HEK293 (cell line): ENCODE results near the gene CANT1.

Experiments used
- CTCF ChIA-PET: fragments of 350-600 bp; formaldehyde crosslinking; extraction: SDS; loops from one replicate; lab custom pipeline; 2021; ENCODE audit warnings: antibody characterized with exemption; lab: Yijun Ruan, JAX
- POLR2A ChIA-PET: fragments of 300-600 bp; formaldehyde crosslinking; extraction: SDS; loops from one replicate; lab custom pipeline; 2020; ENCODE audit warnings: antibody characterized with exemption, inconsistent platforms; lab: Yijun Ruan, JAX
- H3K27ac ChIP-seq: fragments of 200-500 bp; sonication (Bioruptor generic); 2 replicates; pipeline ENCODE4 v1.5.1; 2014; ENCODE audit warnings: low read depth, low read length, control low read depth, inconsistent platforms; ENCODE audit errors: extremely low read depth
- H3K36me3 ChIP-seq, 2 experiments: fragments of 200-500 bp in 1 of 2; sonication (Bioruptor generic) in 1 of 2; 1 replicate in 1 of 2; 2 replicates in 1 of 2; pipeline ENCODE4 v1.5.1; 2014 to 2017; ENCODE audit warnings: inconsistent platforms in 2 of 2, low read length in 2 of 2; ENCODE audit not compliant: control insufficient read depth in 2 of 2, insufficient read depth in 1 of 2
- H3K4me1 ChIP-seq: fragments of 200-500 bp; sonication (Bioruptor generic); 2 replicates; pipeline ENCODE4 v1.5.1; 2014; ENCODE audit warnings: mild to moderate bottlenecking, low read length, inconsistent platforms; ENCODE audit not compliant: control insufficient read depth, insufficient read depth
- H3K4me3 ChIP-seq: 2 replicates; pipeline ENCODE4 v1.5.1; 2011; ENCODE audit warnings: low read depth, mild to moderate bottlenecking, control low read depth, low read length, moderate library complexity
- H3K9me3 ChIP-seq: fragments of 200-500 bp; sonication (Bioruptor generic); 2 replicates; pipeline ENCODE4 v1.5.1; 2014; ENCODE audit warnings: low read depth, low read length, inconsistent platforms; ENCODE audit not compliant: control insufficient read depth, insufficient read depth
- BCL11A ChIP-seq: fragments of 450-650 bp; formaldehyde crosslinking; IDR thresholded peaks from 2 replicates; pipeline ENCODE4 v1.5.1; 2016; ENCODE audit warnings: low read depth, missing biosample characterization, missing genetic modification characterization
- GFI1B ChIP-seq: fragments of 450-650 bp; formaldehyde crosslinking; IDR thresholded peaks from 2 replicates; pipeline ENCODE4 v1.5.1; 2016; ENCODE audit warnings: missing biosample characterization, missing genetic modification characterization
- GLI2 ChIP-seq: fragments of 450-650 bp; formaldehyde crosslinking; IDR thresholded peaks from 2 replicates; pipeline ENCODE4; 2017; ENCODE audit warnings: missing biosample characterization, missing genetic modification characterization, low read depth, borderline replicate concordance
- HOXD13 ChIP-seq: sonication (generic); formaldehyde crosslinking; IDR thresholded peaks from 2 replicates; pipeline ENCODE4 v1.8.0; 2022; ENCODE audit warnings: missing genetic modification reagents, borderline replicate concordance
- ZBTB1 ChIP-seq: fragments of 450-650 bp; formaldehyde crosslinking; IDR thresholded peaks from 2 replicates; pipeline ENCODE4 v1.5.1; 2016; ENCODE audit warnings: missing biosample characterization, missing genetic modification characterization
- ZBTB8A ChIP-seq: fragments of 450-650 bp; formaldehyde crosslinking; IDR thresholded peaks from 2 replicates; pipeline ENCODE4 v1.5.1; 2016; ENCODE audit warnings: missing biosample characterization, missing genetic modification characterization
- ZNF2 ChIP-seq: fragments of 450-650 bp; formaldehyde crosslinking; IDR thresholded peaks from 2 replicates; pipeline ENCODE4 v1.5.1; 2016; ENCODE audit warnings: missing biosample characterization, missing genetic modification characterization
- ZNF24 ChIP-seq: fragments of 450-650 bp; formaldehyde crosslinking; IDR thresholded peaks from 2 replicates; pipeline ENCODE4 v1.5.1; 2016; ENCODE audit warnings: missing biosample characterization, missing genetic modification characterization
- ZNF248 ChIP-seq: fragments of 450-650 bp; formaldehyde crosslinking; IDR thresholded peaks from 2 replicates; pipeline ENCODE4 v1.5.1; 2017; ENCODE audit warnings: missing biosample characterization, missing genetic modification characterization
- ZNF394 ChIP-seq: fragments of 450-650 bp; formaldehyde crosslinking; IDR thresholded peaks from 2 replicates; pipeline ENCODE4 v1.5.1; 2016; ENCODE audit warnings: missing biosample characterization, missing genetic modification characterization, mild to moderate bottlenecking, moderate library complexity, borderline replicate concordance
- ZNF530 ChIP-seq: fragments of 450-650 bp; formaldehyde crosslinking; IDR thresholded peaks from 2 replicates; pipeline ENCODE4 v1.5.1; 2016; ENCODE audit warnings: low read depth, missing biosample characterization, missing genetic modification characterization
- ZNF571 ChIP-seq: fragments of 450-650 bp; formaldehyde crosslinking; IDR thresholded peaks from 2 replicates; pipeline ENCODE4 v1.5.0; 2017; ENCODE audit warnings: missing biosample characterization, missing genetic modification characterization
- ZNF624 ChIP-seq: fragments of 450-650 bp; formaldehyde crosslinking; IDR thresholded peaks from 2 replicates; pipeline ENCODE4 v1.5.1; 2017; ENCODE audit warnings: missing biosample characterization, missing genetic modification characterization
- ZNF768 ChIP-seq: fragments of 450-650 bp; formaldehyde crosslinking; IDR thresholded peaks from 2 replicates; pipeline ENCODE4 v1.5.1; 2018; ENCODE audit warnings: missing biosample characterization, mild to moderate bottlenecking, missing genetic modification characterization
- ZNF843 ChIP-seq: fragments of 450-650 bp; formaldehyde crosslinking; IDR thresholded peaks from 2 replicates; pipeline ENCODE4 v1.5.1; 2016; ENCODE audit warnings: missing biosample characterization, missing genetic modification characterization
- ZSCAN16 ChIP-seq: fragments of 450-650 bp; formaldehyde crosslinking; IDR thresholded peaks from 2 replicates; pipeline ENCODE4 v1.5.1; 2016; ENCODE audit warnings: missing biosample characterization, missing genetic modification characterization
- ZSCAN30 ChIP-seq: fragments of 450-650 bp; IDR thresholded peaks from 2 replicates; pipeline ENCODE4 v1.5.1; 2018; ENCODE audit warnings: missing biosample characterization, mild to moderate bottlenecking, missing genetic modification characterization, moderate library complexity
- TF ChIP-seq, protein P1 (sequence below): fragments of 450-650 bp; formaldehyde crosslinking; IDR thresholded peaks from 2 replicates; pipeline ENCODE4 v1.5.1; 2017; ENCODE audit warnings: missing biosample characterization, missing genetic modification characterization
- TF ChIP-seq, protein P2 (sequence below): fragments of 450-650 bp; formaldehyde crosslinking; IDR thresholded peaks from 2 replicates; pipeline ENCODE4 v1.5.1; 2017; ENCODE audit warnings: missing biosample characterization, missing genetic modification characterization
- TF ChIP-seq, protein P3 (sequence below): fragments of 450-650 bp; formaldehyde crosslinking; IDR thresholded peaks from 2 replicates; pipeline ENCODE4 v1.5.1; 2016; ENCODE audit warnings: missing biosample characterization, missing genetic modification characterization
- TF ChIP-seq, protein P4 (sequence below): fragments of 450-650 bp; formaldehyde crosslinking; IDR thresholded peaks from 2 replicates; pipeline ENCODE4 v1.5.1; 2016; ENCODE audit warnings: missing biosample characterization, missing genetic modification characterization
- TF ChIP-seq, protein P5 (sequence below): fragments of 450-650 bp; formaldehyde crosslinking; IDR thresholded peaks from 2 replicates; pipeline ENCODE4 v1.5.1; 2017; ENCODE audit warnings: missing biosample characterization, missing genetic modification characterization

CANT1 gene

DNA sequence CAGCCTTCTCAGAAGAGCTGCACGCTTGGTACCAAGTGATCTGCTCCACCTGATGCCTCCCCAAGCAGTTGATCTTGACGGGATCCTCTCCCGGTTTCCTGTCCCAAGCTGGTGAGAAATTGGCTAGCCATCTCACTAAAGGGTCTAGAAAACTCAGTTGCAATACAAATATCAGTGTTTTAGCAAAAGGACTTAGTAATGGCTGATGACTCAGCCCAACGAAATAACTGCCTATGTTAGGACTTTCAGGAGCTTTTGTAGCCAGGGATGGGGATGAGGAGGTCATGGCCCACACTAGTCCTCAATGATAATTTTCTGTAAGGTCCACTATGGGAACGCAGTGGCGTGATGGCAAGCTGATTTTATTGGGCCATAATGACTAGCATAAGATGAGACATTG, 41.7 kb upstream of the CANT1 start:
- TF ChIP-seq ZNF394 (tag by site-specific recombination) (no peak), ZNF248 (no peak)
- ChIA-PET CTCF (interaction anchor here (0.6 to 4.4 kb wide), 4 partner anchors 10 to 342 kb away, joined by 3 to 20 read pairs (median 4); no protein-coding TSS in a partner anchor), POLR2A (interaction anchor here (0.6 kb wide), 1 partner anchor 10 kb away, joined by 3 read pairs; no protein-coding TSS in a partner anchor)
- peaks cover 0 to 3% of the 10 kb centered on the region in 2 experiments; a peak in 1 of 3 replicates for H3K36me3 ChIP-seq
- H3K27ac ChIP-seq, result no peak overlapping the region
- no peaks in the 10 kb centered on the region for H3K4me1 ChIP-seq
- no peaks in the 10 kb centered on the region for H3K9me3 ChIP-seq
- no peak overlapping the region for H3K4me3 ChIP-seq

DNA sequence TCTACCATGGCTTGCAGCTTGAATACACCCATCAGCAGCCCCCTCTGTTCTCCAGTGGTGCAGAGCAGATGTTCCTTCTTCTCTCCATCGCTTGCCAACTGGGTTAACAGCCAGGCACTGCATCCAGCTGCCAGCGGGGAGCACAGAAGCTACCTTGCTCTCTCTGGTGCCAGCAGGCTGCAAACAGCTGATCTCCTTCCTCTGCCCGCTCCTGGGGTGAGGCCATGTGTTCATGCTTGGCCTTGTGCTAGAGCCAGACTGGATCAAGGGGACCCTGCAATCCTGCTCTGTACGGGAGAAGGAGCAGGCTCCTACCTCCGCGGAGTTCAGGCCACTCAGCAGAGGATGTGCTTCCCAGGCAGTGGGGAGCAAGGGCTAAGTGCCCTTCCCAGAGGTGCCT, 41.0 kb upstream of the CANT1 start:
- no peaks in the 10 kb centered on the region for H3K4me1 ChIP-seq
- H3K27ac ChIP-seq, result no peak overlapping the region
- no peak overlapping the region for H3K4me3 ChIP-seq
- H3K36me3 ChIP-seq, result peaks cover 0 to 3% of the 10 kb centered on the region in 2 experiments; a peak in 1 of 3 replicates
- POLR2A ChIA-PET, result no interaction called here
- no peaks in the 10 kb centered on the region for H3K9me3 ChIP-seq
- CTCF ChIA-PET, result interaction anchor here (0.6 to 3.0 kb wide), 3 partner anchors 9 to 343 kb away, joined by 3 to 15 read pairs (median 5); no protein-coding TSS in a partner anchor
- TF ChIP-seq GFI1B (tag by site-specific recombination), result no peak
- TF ChIP-seq ZNF24 (tag by site-specific recombination), result no peak
- TF ChIP-seq ZNF530, result no peak
- TF ChIP-seq, protein P1, sequence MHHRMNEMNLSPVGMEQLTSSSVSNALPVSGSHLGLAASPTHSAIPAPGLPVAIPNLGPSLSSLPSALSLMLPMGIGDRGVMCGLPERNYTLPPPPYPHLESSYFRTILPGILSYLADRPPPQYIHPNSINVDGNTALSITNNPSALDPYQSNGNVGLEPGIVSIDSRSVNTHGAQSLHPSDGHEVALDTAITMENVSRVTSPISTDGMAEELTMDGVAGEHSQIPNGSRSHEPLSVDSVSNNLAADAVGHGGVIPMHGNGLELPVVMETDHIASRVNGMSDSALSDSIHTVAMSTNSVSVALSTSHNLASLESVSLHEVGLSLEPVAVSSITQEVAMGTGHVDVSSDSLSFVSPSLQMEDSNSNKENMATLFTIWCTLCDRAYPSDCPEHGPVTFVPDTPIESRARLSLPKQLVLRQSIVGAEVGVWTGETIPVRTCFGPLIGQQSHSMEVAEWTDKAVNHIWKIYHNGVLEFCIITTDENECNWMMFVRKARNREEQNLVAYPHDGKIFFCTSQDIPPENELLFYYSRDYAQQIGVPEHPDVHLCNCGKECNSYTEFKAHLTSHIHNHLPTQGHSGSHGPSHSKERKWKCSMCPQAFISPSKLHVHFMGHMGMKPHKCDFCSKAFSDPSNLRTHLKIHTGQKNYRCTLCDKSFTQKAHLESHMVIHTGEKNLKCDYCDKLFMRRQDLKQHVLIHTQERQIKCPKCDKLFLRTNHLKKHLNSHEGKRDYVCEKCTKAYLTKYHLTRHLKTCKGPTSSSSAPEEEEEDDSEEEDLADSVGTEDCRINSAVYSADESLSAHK (tag by site-specific recombination), result no peak
- TF ChIP-seq ZBTB1 (tag by site-specific recombination), result no peak
- no peak for TF ChIP-seq ZNF843 (tag by site-specific recombination)
- no peak for TF ChIP-seq ZSCAN16
- TF ChIP-seq, protein P2, sequence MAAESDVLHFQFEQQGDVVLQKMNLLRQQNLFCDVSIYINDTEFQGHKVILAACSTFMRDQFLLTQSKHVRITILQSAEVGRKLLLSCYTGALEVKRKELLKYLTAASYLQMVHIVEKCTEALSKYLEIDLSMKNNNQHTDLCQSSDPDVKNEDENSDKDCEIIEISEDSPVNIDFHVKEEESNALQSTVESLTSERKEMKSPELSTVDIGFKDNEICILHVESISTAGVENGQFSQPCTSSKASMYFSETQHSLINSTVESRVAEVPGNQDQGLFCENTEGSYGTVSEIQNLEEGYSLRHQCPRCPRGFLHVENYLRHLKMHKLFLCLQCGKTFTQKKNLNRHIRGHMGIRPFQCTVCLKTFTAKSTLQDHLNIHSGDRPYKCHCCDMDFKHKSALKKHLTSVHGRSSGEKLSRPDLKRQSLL (tag by site-specific recombination), result no peak
- TF ChIP-seq ZSCAN30 (tag by site-specific recombination), result no peak
- no peak for TF ChIP-seq ZNF768 (tag by site-specific recombination)
- TF ChIP-seq ZNF624 (tag by site-specific recombination), result no peak
- no peak for TF ChIP-seq BCL11A (tag by site-specific recombination)
- TF ChIP-seq, all 188 proteins: peak for 0

DNA sequence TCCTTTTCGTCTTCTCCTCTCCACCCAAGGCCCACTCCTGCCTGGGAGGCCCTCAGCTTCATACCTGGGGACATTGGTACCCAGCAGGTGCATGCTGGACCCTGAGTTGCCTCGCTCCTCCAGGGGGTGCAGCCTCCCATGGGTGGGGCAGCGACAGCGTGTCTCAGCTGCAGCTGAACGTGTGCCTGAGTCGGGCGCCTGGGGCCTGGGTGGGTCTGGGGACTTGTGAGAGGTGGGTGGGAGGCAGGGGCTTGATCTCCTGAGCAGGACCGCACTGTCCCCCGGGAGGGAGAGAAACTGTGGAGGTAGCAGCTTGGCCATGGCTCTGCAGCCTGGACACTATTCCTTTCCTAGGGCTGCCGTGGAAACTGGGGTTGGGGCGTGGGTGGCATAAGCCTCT, 40.3 kb upstream of the CANT1 start:
- ChIA-PET CTCF (interaction anchor here (0.6 to 3.0 kb wide), 3 partner anchors 33 to 524 kb away, joined by 3 to 15 read pairs (median 6); no protein-coding TSS in a partner anchor), POLR2A (interaction anchor here (0.7 kb wide), 1 partner anchor 256 kb away, joined by 3 read pairs; no protein-coding TSS in a partner anchor)
- TF ChIP-seq, protein P3, sequence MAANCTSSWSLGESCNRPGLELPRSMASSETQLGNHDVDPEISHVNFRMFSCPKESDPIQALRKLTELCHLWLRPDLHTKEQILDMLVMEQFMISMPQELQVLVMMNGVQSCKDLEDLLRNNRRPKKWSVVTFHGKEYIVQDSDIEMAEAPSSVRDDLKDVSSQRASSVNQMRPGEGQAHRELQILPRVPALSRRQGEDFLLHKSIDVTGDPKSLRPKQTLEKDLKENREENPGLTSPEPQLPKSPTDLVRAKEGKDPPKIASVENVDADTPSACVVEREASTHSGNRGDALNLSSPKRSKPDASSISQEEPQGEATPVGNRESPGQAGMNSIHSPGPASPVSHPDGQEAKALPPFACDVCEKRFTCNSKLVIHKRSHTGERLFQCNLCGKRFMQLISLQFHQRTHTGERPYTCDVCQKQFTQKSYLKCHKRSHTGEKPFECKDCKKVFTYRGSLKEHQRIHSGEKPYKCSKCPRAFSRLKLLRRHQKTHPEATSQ, result no peak
- no peak for TF ChIP-seq ZNF571
- TF ChIP-seq GFI1B (tag by site-specific recombination), result no peak
- no peak for TF ChIP-seq HOXD13 (CRISPR knock-in tag)
- no peak for TF ChIP-seq GLI2
- TF ChIP-seq, protein P4, sequence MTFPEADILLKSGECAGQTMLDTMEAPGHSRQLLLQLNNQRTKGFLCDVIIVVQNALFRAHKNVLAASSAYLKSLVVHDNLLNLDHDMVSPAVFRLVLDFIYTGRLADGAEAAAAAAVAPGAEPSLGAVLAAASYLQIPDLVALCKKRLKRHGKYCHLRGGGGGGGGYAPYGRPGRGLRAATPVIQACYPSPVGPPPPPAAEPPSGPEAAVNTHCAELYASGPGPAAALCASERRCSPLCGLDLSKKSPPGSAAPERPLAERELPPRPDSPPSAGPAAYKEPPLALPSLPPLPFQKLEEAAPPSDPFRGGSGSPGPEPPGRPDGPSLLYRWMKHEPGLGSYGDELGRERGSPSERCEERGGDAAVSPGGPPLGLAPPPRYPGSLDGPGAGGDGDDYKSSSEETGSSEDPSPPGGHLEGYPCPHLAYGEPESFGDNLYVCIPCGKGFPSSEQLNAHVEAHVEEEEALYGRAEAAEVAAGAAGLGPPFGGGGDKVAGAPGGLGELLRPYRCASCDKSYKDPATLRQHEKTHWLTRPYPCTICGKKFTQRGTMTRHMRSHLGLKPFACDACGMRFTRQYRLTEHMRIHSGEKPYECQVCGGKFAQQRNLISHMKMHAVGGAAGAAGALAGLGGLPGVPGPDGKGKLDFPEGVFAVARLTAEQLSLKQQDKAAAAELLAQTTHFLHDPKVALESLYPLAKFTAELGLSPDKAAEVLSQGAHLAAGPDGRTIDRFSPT (tag by site-specific recombination), result no peak
- TF ChIP-seq ZBTB1 (tag by site-specific recombination), result no peak
- no peak for TF ChIP-seq ZBTB8A (tag by site-specific recombination)
- TF ChIP-seq, protein P5, sequence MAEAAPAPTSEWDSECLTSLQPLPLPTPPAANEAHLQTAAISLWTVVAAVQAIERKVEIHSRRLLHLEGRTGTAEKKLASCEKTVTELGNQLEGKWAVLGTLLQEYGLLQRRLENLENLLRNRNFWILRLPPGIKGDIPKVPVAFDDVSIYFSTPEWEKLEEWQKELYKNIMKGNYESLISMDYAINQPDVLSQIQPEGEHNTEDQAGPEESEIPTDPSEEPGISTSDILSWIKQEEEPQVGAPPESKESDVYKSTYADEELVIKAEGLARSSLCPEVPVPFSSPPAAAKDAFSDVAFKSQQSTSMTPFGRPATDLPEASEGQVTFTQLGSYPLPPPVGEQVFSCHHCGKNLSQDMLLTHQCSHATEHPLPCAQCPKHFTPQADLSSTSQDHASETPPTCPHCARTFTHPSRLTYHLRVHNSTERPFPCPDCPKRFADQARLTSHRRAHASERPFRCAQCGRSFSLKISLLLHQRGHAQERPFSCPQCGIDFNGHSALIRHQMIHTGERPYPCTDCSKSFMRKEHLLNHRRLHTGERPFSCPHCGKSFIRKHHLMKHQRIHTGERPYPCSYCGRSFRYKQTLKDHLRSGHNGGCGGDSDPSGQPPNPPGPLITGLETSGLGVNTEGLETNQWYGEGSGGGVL (tag by site-specific recombination), result no peak
- no peak for TF ChIP-seq ZNF2 (tag by site-specific recombination)

More for the DNA sequence above, 40.3 kb upstream of the CANT1 start:
- Histone ChIP-seq H3K27ac (no peak overlapping the region), H3K4me1 (no peaks in the 10 kb centered on the region), H3K36me3 (peaks cover 0 to 3% of the 10 kb centered on the region in 2 experiments; a peak in 1 of 3 replicates), H3K9me3 (no peaks in the 10 kb centered on the region), H3K4me3 (no peak overlapping the region)
